ENCODE measurements around the gene POLR1E.
"Not testable (repeated sequence)": the region's sequence is repeated elsewhere in the genome, so short reads cannot be mapped to it uniquely, and the experiment has no call there.

Gene POLR1E

DNA sequence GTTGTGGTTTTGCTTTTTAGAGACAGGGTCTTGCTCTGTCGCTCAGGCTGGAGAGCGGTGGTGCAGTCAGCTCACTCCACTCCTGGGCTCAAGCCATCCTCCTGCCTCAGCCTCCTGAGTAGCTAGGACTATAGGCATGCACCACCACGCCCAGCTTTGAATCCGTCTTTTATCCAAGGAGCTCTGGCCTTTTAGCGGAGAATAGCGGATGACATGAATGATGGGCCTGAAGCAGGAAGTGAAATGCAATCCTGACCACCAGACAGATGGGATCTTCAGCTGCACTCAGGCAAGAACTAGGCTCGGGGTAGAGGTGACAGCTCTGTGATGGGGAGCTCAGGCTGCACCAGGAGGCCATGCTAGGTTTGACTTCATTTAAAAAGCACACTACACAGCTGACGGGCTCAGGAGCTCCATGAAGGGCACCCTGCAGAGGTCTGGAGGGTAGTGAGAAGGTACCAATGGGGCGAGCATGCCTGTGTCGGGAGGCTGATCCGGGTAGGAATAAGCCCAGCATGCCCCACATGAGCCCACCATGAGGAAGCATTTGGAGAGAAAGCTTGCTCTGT lies 21.9 kb downstream of the POLR1E start:
- no peak for FAIRE-seq

DNA sequence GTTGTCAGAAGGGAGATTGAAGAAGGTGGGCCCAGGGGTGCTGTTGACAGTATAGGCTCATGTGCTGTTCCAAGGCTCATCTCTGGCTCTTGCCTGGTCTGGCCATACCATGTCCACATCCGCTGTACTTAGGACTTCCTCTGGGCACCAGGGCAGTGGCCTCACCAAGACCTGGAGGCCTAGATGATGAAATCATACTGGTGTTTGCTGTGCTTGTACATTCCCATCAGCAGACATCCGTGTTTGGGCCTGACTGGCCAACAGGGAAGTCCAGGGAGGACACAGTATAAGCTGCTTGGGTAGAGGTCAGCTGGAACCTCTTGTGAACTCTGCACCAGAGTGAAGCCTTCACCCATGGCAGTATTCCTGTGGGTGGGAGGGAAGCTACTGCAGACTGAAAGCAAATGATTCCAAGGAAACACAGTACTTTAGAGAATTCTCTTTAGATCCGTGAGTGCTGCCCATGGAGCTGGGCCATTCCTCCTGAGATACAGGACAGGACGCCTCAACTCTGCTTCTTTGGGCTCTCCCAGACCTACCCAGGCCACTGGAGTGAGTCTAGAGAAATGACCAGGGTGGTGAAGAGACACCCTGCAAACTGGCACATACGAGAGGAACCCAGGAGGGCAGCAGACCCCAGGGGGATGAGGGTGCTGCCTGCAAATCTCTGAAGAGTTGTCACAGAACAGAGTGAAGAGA lies 22.5 kb downstream of the POLR1E start:
- no peak for FAIRE-seq

DNA sequence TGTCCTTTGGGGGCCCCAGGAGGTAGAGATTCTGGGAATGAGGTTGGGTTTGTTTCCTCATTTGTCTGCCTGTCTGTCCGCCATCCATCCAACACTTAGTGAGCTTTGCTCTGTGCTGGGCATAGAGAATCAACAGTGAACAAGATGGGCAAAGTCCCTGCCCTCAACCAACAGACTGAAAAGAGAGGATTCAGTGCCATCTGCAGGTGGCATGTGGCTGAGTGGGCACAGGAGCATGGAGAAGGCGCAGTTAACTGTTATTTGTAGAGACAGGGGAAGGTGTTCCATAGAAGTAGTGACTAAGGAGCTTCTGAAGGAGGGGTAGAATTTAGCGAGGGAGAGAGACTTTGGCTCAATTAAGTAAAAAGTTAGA lies 23.1 kb downstream of the POLR1E start:
- FAIRE-seq, result no peak

DNA sequence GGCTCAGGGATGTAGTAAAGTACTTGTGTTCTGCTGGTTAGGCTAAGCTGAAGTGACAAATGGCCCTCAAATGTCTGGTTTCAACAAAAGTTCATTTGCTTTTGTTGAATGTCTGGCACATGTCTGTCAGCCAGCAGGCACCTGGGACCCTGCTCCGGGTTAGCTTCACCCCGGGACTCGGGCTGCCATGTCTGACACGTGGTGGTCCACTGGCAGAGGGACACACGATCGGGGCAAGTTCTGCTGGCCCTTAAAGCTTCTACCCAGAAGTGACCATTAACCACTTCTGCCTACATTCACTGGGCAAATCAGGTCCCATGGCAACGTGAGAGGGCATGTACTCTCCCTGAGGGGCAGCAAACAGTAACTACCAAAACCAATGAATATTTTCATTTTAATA lies 23.8 kb downstream of the POLR1E start:
- no peak for FAIRE-seq

DNA sequence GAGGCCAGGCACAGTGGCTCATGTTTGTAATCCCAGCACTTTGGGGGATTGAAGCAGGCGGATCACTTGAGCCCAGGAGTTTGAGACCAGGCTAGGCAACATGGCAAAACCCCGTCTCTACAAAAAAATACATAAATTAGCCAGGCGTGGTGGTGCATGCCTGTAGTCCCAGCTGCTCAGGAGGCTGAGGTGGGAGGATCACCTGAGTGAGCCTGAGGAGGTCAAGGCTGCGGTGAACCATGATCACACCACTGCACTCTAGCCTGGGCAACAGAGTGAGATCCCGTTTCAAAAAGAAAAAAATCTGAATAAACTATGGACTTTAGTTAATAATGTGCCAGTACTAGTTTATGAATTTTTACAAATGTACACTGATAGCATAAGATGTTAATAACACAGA lies 24.3 kb downstream of the POLR1E start:
- not testable (repeated sequence) for FAIRE-seq

DNA sequence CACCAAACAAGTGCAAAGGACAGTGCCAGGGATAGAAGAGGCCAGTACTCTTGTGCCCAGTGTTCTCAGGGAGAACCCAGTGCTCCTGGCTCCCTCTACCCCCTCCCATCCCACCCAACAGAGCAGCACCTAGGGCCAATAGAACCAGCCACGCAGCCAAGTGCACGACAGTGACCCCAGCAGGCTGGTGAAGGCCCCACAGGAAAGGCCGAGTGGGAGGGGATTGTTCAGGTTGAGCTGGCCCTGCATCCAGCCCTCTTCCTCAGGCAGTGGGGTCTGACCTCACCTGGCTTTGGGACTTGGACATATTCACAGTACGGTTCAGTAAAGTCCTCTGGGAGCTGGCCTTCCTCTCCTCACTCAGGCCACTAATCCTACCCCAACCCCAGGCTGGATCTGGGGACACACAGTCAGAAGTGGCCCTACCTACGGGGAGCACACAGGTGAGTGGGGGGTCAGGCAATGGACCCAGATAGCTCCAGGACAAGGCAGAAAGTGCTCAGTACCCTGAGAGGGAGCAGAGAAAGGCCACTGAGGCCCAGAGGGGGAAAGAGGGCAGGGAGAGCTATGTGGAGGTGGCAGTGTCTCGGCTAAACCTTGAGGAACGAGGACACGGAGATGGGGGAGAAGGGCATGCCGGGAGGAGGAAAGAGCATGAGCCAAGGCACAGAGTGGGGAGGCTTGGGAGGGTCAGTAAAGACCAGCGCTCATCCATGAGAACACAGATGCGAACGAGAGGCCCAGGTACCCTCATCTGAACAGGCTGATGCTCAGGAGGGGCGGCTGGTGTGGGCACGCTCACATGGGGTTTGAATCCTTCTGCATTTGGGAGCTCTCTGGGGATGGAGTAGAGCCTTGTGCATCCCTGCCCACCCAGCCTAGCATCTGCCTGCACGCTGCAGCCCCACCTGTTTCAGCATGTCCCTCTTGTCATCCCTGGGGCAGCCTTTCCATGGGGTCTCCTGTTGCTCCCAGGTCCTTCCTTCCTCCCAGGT lies 25.6 kb downstream of the POLR1E start:
- no peak for FAIRE-seq

DNA sequence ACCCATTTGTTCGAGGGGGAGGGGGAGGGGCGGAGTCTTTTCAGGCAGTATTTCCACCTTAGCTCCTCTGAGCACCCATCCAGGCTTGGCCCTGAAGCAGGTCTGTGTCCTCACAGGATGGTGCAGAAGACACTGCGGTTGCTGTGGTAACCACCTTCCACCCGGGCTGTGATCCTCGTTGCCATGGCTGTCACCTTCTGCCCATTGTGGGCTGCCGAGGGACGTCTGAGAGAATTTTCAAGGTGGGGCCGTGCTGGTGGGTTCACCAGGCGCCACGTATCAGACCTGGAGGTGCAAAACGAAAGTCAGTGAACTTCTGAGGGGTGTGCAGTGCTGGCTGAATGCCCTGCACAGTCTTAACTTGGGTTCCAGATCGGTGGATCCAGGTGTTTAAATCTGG lies 26.7 kb downstream of the POLR1E start:
- no peak for FAIRE-seq

DNA sequence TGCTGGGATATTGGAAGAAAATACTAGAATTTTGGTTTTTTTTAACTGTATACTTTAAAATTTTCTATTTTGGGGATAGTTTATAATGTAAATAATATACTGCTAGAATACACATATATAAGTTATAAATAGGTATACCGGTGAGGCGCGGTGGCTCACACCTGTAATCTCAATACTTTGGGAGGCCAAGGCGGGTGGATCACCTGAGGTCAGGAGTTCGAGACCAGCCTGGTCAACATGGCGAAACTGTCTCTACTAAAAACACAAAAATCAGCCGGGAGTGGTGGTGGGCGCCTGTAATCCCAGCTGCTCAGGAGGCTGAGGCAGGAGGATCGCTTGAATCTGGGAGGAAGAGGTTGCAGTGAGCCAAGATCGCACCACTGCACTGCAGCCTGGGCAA lies 28.7 kb downstream of the POLR1E start:
- not testable (repeated sequence) for FAIRE-seq

DNA sequence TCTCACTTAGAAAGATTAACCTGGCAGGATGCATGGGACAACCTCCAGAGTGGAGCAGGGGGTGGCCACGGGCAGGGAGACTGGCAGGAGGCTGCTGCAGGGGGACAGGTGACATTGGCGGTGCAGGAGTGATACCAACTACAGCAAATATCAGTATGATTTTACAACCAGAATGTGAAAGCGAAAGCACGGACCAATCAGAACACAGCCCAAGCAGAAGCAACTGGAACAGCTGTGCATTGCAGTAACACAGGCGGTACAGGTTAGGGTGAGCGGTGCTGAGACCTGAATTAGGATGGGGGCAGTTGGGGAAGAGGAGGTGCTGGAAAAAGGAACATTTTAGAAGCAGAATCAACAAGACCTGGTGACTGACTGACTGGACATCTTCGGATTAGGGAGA lies 29.3 kb downstream of the POLR1E start:
- no peak for FAIRE-seq

DNA sequence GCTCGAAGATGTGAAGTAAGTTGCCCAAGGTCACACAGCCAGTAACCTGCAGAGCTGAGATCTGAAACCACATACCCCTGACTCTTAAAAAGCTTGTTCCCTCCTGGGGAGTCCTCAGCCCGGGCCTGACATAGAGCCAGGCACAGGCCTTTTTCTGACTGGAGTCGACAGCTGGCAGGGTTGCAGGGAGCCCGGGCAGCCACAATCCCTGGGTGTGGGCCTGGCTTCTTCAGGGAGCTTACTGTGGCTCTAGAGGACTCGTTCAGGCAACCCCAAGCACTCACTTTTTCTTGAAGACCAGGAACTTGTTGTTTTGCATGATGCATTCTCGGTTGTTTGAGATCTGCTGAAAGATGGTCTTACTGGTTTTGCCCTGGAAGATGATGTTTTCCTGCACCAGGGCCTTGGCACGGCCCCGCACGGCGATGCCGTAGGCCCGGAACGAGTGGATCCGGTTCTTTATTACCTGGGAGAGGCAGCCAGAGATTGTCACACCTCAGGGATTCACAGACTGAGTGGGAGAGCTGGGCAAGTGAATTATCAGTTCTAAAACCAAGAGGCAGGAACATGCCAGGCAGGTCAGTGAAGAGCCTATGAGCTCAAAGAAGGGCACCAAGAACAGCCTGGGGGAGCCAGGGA lies 30.0 kb downstream of the POLR1E start:
- no peak for FAIRE-seq

DNA sequence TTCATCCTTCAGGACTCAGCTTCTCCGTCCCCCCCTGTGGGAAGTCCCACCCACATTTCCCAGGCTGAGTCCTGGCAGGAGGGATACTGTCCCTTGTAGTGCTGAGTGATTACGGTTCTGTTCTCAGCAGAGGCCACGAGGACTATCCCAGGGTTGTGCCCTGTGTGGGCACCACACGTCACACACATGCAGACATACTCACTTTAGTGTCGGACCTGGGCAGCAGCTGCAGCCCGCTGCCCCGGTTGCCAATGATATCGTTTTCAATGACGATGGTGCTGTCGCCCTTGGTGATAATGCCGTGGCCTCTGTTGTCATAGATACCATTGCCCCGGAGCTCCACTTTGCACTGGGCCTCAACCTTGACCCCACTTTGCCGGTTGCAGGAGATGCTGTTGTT lies 32.2 kb downstream of the POLR1E start:
- no peak for FAIRE-seq

DNA sequence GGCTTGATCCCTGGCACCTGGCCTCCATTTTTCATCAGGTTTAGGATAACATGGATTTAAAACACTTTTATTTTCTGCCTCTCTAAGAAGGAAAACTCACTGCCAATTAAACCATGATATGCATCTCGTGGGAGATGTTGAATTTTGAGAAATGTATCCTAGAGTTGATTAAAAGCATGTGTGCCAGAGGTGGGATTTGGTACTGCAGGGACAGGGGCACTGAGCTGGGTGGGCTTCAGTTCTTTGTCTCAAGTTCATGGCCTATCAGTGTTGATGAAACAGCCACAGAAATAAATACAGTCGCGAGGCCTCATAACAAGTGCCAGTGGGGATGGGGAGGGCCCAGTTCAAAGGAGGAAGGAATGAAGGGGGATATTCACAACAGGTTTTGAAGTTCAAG lies 34.9 kb downstream of the POLR1E start:
- FAIRE-seq, result no peak

DNA sequence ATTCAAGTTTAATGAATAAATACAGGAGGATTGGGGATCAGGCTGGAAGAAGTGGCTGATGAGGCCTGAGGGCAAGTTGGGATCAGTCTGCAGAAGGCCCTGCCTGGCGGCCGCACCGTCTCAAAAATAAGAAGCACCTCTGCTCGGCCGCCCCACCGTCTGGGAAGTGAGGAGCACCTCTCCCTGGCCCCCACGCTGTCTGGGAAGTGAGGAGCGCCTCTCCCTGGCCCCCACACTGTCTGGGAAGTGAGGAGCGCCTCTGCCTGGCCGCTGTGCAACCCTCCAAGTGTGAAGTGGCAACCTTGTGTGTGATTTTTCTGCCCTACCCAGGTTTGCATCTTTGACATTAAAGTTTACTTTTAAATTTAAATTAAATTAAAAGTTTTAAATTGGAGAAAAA lies 35.4 kb downstream of the POLR1E start:
- FAIRE-seq, result no peak

DNA sequence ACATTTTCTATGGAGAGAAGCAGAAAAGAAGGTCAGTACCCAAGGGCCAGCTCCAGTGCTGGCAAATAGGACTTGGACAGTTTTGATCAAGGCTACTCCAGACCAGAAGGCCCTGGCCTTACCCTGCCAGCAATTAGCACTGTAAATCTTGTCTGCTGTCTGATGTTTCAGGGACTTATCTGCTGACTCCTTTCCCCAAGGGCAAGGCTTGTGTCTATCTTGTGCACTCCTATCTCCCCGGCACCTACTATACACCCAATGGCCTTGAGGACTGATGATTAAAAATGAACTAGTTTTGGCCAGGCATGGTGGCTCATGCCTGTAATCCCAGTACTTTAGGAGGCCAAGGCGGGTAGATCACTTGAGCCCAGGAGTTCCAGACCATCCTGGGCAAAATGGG lies 37.2 kb downstream of the POLR1E start:
- no peak for FAIRE-seq

DNA sequence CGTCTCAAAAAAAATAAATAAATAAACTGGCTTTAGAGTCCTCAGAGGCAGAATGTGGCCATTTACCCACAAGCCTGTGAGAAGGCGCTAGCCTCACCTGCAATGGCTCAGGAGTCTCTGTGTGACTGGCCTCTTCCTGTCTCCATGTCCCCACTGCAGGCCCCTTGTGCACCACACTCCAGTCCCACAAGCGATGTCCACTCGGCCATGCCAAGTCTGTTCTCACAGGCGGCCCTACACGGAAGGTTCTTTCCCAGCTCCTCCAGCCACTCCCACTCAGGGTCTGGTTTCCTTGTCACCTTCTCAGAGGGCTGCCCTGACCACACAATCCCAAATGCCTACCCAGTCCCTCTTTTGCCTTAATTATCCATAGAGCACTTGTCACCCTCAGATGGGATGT lies 38.2 kb downstream of the POLR1E start:
- FAIRE-seq, result no peak

DNA sequence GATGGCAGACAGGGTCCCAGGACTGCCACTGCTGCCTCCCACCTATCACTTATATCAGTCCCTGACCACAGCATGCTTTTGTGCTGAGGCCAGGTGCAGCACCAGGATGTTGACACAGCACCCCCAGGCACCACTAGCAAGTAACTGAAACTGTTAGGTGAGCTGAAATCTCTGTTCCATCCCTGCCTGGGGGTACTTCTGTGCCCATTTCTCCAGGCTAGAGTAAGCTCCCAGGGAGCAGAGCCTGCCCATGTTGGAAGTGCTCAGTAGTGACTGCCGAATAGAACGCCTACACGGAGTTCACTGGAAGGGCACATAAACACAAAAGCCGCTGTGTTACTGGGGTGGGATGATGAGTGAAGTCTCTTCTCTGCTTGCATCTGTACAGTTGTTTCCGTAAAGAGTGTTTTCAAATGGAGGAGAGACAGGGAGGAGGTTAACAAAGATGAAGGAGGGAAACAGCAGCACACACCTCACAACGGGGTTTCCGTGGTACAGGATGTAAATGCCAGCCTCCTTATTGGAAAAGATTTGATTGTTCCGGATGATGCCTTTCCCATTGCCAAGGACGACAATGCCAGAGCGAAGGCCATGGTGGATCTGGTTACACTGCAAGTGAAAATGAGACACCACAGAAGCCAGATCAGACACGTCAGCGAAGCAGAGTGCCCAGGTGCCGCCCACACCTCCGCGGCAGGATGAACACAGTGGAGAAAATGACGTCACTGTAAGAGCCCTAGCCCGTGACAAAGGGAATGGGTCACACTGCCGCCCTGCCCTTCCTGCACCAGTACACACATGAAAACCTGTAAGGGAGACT lies 43.1 kb downstream of the POLR1E start:
- no peak for FAIRE-seq

DNA sequence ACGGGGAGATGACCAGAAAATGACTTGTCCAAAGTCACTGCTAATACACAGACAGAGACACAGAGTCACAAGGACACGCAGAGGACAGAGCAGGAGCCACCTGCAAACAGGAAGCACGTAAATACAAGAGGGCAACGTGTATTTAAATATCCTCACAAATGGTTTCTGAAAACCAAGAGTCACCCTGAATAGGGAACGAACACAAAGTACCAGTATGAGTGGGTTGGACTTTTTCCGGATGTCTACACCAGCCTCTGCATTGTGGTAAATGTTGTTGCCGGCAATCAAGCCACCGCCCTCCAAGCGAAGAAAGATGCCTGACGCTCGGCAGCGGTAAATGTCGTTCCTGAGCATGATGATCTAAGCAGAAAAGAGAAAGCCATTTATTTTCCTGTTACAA lies 46.0 kb downstream of the POLR1E start:
- FAIRE-seq, result no peak

DNA sequence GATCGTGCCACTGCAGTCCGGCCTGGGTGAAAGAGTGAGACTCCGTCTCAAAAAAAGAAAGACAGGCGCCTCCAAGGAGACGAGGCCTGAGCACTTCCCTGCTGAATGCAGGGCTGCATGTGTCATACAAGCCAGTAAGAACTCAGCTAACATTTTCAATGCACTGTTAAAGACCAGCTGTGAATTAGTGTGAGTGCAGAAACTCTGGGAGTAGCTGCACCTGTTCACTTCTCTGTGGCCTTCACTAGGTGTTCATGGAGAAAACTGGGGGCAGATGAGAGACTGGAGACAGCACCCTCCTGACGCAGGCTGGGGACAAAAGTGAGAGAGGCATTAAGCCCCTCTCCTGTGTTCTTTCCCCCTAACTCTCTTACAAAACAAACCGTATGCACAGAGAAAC lies 48.7 kb downstream of the POLR1E start:
- FAIRE-seq, result no peak

DNA sequence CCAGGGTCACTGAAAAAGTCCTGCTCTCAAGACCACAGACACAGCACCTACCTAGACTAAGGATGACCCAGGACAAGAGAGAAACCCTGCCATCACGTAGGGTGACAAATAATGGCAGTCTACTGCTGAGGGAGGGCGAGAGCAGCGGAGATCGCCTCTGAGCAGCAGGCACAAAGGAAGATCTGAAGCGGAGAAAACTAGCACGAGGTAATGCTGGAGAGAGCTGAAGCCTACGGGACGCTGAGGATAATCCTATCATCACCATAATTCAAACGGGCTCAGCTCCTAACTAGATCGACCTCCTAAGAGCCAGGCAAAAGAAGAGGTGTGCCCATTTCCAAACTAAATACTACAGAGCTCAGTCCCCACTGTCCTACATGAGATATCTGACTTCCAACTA lies 49.2 kb downstream of the POLR1E start:
- no peak for FAIRE-seq

DNA sequence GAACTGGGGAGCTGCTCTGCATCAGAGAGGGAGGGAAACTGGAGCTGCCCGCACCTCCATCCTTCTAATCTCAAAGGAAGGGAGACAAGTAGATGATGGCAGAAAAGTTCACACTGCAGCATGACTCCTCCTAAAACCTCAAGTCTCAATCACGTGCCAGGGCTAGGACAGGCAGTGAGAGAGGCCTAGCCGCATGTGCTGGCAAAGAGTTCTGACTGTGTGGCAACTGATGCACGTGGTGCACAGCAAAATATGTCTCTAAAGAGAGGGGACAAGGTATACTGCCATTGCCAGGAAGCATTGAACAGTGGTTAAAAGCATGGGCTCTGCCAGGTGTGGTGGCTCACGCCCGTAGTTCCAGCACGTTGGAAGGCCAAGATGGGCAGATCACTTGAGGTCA lies 52.4 kb downstream of the POLR1E start:
- FAIRE-seq, result no peak

DNA sequence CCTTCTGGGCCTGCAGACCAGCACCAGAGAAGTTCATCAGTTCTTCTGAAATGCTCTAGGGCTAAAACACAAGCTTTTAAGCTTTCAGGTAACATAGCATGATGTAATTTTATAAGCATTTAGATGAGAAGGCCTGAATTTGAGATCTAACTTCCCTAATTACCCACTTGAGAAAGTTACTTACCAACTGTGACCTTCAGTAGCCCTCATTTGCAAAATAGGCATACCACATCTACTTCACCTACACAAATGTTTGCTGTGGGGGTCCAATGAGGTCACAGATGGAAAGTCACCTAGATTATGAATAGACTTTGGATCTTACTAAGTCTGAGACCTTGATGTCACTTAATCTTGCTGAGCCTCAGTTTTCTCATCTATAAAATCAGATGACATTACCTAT lies 53.9 kb downstream of the POLR1E start:
- FAIRE-seq, result no peak

DNA sequence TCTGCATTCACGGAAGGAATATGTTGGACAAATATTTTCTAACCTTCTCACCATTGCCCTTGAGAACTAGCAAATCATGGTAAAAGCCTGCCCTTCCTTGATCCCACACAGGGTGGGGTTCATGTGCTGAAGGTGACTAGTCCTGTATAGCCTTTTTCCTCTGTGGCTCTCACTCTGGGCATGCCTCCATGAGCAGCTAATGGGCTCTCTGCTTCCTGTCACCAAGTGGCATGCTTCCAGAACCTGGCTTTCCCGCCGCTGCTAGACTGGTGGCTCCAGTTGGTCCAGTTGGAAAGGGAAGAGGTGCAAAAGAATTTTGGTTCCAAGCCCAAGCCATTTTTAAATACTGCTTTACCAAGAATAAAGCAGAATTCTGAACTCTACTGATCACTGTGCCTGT lies 54.9 kb downstream of the POLR1E start:
- no peak for FAIRE-seq

DNA sequence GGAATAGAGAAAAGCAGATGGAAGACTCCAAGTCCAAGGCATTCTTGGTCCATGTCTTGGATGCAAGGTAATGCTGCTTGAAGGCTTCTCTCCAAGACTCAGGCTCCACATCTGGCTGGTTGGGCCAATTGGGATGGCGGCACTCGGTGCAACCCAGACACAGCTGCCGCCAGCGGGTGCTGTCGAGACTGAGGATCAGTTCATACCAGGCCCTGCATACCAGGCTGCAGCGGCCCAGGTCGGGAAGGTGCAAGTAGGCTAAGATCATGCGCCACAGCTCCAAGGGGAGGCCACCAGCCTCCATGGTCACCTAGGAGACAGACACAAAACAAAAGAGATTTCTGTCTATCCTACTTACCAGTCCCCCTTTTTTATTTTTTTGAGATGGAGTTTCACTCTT lies 55.7 kb downstream of the POLR1E start:
- FAIRE-seq, result no peak

All from G401.6 (cell line).